CD4-positive, alpha-beta memory T cell (primary cell): ENCODE results near the gene MRTO4. TPM values are rescaled to one million over a fixed set of nuclear protein-coding genes. Genes with fewer than 3 reads are reported as not detected.

Source experiments
- polyA plus RNA-seq, 2 donors: library from polyadenylated mRNA; unstranded; fragments of 300-500 nt; fragmentation: Illumina TruSeq; gene quantifications; one replicate each; pipeline ENCODE4 v1.2.3, GENCODE V29; 2021
- total RNA-seq, 2 experiments: library from RNA; stranded (reverse); gene quantifications; one replicate each; pipeline ENCODE4 v1.2.3, GENCODE V29; 2021

The MRTO4 gene
- total and polyA plus RNA-seq, 4 experiments from 2014 or later: 14.1 to 23.7 (median 17.8) TPM

Other genes starting within 250 kb of the MRTO4 start
- gene UBR4, start 41.5 kb upstream of the MRTO4 start, total RNA-seq: 100 to 1,000 TPM; 152 to 154 TPM
- 10 to 100 TPM in 1 of 2 donors, 1 to 10 TPM in 1; 3.8 to 26.9 TPM for gene UBR4, start 41.5 kb upstream of the MRTO4 start, polyA plus RNA-seq
- 10 to 100 TPM; 34.7 to 35.3 TPM for gene EMC1, start 281 bp upstream of the MRTO4 start, total RNA-seq
- 10 to 100 TPM; 21.2 to 24.3 TPM for gene EMC1, start 281 bp upstream of the MRTO4 start, polyA plus RNA-seq
- gene AKR7A3, start 37.0 kb downstream of the MRTO4 start, total RNA-seq: 1 to 10 TPM in 1 of 2 experiments, under 1 TPM in 1; 0.86 to 1.1 TPM
- gene AKR7A3, start 37.0 kb downstream of the MRTO4 start, polyA plus RNA-seq: not detected
- 10 to 100 TPM; 25.1 to 26.3 TPM for gene AKR7A2, start 60.3 kb downstream of the MRTO4 start, total RNA-seq
- 100 to 1,000 TPM in 1 of 2 donors, 10 to 100 TPM in 1; 89.0 to 134 TPM for gene AKR7A2, start 60.3 kb downstream of the MRTO4 start, polyA plus RNA-seq
- gene SLC66A1, start 60.5 kb downstream of the MRTO4 start, total RNA-seq: 10 to 100 TPM in 1 of 2 experiments, 1 to 10 TPM in 1; 7.4 to 10.2 TPM
- gene SLC66A1, start 60.5 kb downstream of the MRTO4 start, polyA plus RNA-seq: 1 to 10 TPM; 3.0 to 4.7 TPM
- 100 to 1,000 TPM; 244 to 255 TPM for gene CAPZB, start 233.7 kb downstream of the MRTO4 start, total RNA-seq
- gene CAPZB, start 233.7 kb downstream of the MRTO4 start, polyA plus RNA-seq: 100 to 1,000 TPM; 436 to 602 TPM